ENCODE data around the gene ABHD11. TPM values are rescaled to one million over a fixed set of nuclear protein-coding genes. Genes with fewer than 3 reads are reported as not detected.

ABHD11 gene
- total and polyA plus RNA-seq, 9 of the 15 experiments (the other 6 are each of a cell fraction or from before 2014, with no cell fraction given), result 7.7 to 44.2 (median 18.9) TPM

DNA sequence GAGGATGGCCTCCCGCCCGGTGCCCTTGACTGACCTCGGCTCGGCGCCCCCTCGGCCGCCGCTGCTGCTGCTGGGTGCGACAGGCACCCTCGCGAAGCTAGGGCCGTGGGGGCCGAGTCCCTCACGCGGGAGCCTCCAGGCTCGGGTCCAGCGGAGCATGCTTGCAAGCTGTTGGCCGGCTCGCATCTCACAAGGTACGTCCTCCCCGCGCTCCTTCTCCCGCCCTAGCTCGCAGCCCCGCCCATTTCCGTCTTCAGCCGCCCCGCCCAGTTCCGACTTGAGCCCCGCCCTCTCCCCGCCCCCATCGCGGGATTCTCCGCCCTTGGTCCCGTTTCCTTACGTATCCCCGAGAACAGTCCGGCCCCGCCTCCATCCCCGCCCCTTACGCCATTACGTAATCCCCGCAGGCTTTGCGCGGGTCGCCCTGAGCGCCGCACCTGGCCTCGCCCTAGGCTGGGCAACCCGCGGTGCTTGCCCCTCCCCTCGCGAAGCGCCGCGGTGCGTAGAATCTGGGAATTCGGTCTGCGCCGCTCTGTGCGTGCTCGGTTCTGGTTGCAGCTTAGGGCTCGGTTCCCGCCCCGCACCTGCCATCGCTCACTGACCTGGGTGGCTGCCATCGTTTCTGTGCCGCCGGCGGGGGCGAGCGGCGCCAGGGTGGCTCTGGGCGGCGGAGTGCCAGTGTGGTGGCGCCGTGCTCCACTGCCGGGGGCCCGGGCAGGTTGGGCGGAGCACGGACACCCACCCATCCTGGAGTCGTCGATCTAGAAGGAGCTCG is at the start of gene ABHD11 (continued):
- TF ChIP-seq, protein P1, sequence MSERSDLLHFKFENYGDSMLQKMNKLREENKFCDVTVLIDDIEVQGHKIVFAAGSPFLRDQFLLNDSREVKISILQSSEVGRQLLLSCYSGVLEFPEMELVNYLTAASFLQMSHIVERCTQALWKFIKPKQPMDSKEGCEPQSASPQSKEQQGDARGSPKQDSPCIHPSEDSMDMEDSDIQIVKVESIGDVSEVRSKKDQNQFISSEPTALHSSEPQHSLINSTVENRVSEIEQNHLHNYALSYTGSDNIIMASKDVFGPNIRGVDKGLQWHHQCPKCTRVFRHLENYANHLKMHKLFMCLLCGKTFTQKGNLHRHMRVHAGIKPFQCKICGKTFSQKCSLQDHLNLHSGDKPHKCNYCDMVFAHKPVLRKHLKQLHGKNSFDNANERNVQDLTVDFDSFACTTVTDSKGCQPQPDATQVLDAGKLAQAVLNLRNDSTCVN (CRISPR knock-in tag; IDR thresholded peaks at IDR 0.05), result peak; percentile 4; the same call in 1 of the 2 replicates
- TF ChIP-seq HEY1 (CRISPR knock-in tag; IDR thresholded peaks at IDR 0.05; ENCODE audit: borderline replicate concordance) (no peak), RBM25 (IDR thresholded peaks at IDR 0.05; ENCODE audit: low read depth, low read length, severe bottlenecking) (no peak), ZEB2 (IDR thresholded peaks at IDR 0.05) (peak; percentile 86), KDM4B (IDR thresholded peaks at IDR 0.05; ENCODE audit: borderline replicate concordance in 2 of 2, low read depth in 1 of 2) (peak in 1 of 2 experiments; percentile 74; a peak in 1 of 4 replicates), SREBF1 (IDR thresholded peaks at IDR 0.05; ENCODE audit: borderline replicate concordance, low read depth, low read length) (0 out of 2 replicates have a peak, but pooled peaks have one; percentile 9), PPARD (CRISPR knock-in tag; IDR thresholded peaks at IDR 0.05) (no peak), HDAC8 (tag; IDR thresholded peaks at IDR 0.05) (0 out of 2 replicates have a peak, but pooled peaks have one; percentile 46), CBX5 (IDR thresholded peaks at IDR 0.05; ENCODE audit: borderline replicate concordance, low read depth) (no peak), RFX5 (IDR thresholded peaks at IDR 0.05; ENCODE audit: low read depth, low read length) (no peak)
- TF ChIP-seq, protein P2, sequence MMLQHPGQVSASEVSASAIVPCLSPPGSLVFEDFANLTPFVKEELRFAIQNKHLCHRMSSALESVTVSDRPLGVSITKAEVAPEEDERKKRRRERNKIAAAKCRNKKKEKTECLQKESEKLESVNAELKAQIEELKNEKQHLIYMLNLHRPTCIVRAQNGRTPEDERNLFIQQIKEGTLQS (IDR thresholded peaks at IDR 0.05), result peak; percentile 90
- TF ChIP-seq, protein P2 (CRISPR knock-in tag; conservative IDR thresholded peaks at IDR 0.05), result peak; percentile 79; the same call in 1 of the 2 replicates
- TF ChIP-seq, protein P3, sequence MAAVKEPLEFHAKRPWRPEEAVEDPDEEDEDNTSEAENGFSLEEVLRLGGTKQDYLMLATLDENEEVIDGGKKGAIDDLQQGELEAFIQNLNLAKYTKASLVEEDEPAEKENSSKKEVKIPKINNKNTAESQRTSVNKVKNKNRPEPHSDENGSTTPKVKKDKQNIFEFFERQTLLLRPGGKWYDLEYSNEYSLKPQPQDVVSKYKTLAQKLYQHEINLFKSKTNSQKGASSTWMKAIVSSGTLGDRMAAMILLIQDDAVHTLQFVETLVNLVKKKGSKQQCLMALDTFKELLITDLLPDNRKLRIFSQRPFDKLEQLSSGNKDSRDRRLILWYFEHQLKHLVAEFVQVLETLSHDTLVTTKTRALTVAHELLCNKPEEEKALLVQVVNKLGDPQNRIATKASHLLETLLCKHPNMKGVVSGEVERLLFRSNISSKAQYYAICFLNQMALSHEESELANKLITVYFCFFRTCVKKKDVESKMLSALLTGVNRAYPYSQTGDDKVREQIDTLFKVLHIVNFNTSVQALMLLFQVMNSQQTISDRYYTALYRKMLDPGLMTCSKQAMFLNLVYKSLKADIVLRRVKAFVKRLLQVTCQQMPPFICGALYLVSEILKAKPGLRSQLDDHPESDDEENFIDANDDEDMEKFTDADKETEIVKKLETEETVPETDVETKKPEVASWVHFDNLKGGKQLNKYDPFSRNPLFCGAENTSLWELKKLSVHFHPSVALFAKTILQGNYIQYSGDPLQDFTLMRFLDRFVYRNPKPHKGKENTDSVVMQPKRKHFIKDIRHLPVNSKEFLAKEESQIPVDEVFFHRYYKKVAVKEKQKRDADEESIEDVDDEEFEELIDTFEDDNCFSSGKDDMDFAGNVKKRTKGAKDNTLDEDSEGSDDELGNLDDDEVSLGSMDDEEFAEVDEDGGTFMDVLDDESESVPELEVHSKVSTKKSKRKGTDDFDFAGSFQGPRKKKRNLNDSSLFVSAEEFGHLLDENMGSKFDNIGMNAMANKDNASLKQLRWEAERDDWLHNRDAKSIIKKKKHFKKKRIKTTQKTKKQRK (IDR thresholded peaks at IDR 0.05; ENCODE audit: borderline replicate concordance, low read depth, low read length), result no peak
- TF ChIP-seq, protein P4, sequence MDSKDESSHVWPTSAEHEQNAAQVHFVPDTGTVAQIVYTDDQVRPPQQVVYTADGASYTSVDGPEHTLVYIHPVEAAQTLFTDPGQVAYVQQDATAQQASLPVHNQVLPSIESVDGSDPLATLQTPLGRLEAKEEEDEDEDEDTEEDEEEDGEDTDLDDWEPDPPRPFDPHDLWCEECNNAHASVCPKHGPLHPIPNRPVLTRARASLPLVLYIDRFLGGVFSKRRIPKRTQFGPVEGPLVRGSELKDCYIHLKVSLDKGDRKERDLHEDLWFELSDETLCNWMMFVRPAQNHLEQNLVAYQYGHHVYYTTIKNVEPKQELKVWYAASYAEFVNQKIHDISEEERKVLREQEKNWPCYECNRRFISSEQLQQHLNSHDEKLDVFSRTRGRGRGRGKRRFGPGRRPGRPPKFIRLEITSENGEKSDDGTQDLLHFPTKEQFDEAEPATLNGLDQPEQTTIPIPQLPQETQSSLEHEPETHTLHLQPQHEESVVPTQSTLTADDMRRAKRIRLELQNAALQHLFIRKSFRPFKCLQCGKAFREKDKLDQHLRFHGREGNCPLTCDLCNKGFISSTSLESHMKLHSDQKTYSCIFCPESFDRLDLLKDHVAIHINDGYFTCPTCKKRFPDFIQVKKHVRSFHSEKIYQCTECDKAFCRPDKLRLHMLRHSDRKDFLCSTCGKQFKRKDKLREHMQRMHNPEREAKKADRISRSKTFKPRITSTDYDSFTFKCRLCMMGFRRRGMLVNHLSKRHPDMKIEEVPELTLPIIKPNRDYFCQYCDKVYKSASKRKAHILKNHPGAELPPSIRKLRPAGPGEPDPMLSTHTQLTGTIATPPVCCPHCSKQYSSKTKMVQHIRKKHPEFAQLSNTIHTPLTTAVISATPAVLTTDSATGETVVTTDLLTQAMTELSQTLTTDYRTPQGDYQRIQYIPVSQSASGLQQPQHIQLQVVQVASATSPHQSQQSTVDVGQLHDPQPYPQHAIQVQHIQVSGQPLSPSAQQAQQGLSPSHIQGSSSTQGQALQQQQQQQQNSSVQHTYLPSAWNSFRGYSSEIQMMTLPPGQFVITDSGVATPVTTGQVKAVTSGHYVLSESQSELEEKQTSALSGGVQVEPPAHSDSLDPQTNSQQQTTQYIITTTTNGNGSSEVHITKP (IDR thresholded peaks at IDR 0.05; ENCODE audit: partially characterized antibody), result no peak

All from K562 (cell line).